GM23338 (cell line): ENCODE results near the gene NDRG2. TPM values are rescaled to one million over a fixed set of nuclear protein-coding genes. Genes with fewer than 3 reads are reported as not detected.

ENCODE experiments used
- ATAC-seq: fragments of 200-7000 bp; cut with Tn5 transposase; 3 replicates; pipeline ENCODE4 v1.9.1; 2020
- DNase-seq: peaks from one replicate; pipeline ENCODE4 v3.0.0-alpha.2; 2015; ENCODE audit warnings: low spot score
- H2AFZ ChIP-seq: fragments of 200-600 bp; sonication (generic); 2 replicates; pipeline ENCODE4 v1.8.0; 2016; ENCODE audit warnings: antibody characterized with exemption, mild to moderate bottlenecking, moderate library complexity
- H3F3A ChIP-seq: fragments of 200-600 bp; sonication (generic); replicated peaks from 2 replicates; pipeline ENCODE4 v1.8.0; 2017; ENCODE audit warnings: antibody characterized with exemption, mixed run types, low read depth
- H3K27ac ChIP-seq: fragments of 200-600 bp; sonication (generic); 2 replicates; pipeline ENCODE4 v1.6.1; 2016; ENCODE audit warnings: low read depth
- H3K27me3 ChIP-seq: fragments of 200-600 bp; sonication (generic); 2 replicates; pipeline ENCODE4 v1.8.0; 2016; ENCODE audit warnings: mild to moderate bottlenecking, mixed run types, moderate library complexity; ENCODE audit not compliant: insufficient read depth
- H3K36me3 ChIP-seq: fragments of 200-600 bp; sonication (generic); 2 replicates; pipeline ENCODE4 v1.8.0; 2016; ENCODE audit warnings: mild to moderate bottlenecking; ENCODE audit not compliant: insufficient read depth
- H3K4me1 ChIP-seq: fragments of 200-600 bp; sonication (generic); 2 replicates; pipeline ENCODE4 v1.8.0; 2016; ENCODE audit warnings: mild to moderate bottlenecking, moderate library complexity; ENCODE audit not compliant: insufficient read depth
- H3K4me2 ChIP-seq: fragments of 200-600 bp; sonication (generic); 2 replicates; pipeline ENCODE4 v1.7.1; 2017; ENCODE audit warnings: mixed run types
- H3K4me3 ChIP-seq: fragments of 200-600 bp; sonication (generic); 2 replicates; pipeline ENCODE4 v1.6.1; 2016; ENCODE audit warnings: mixed run types
- H3K79me2 ChIP-seq: fragments of 200-600 bp; sonication (generic); replicated peaks from 2 replicates; pipeline ENCODE4 v1.8.0; 2017; ENCODE audit warnings: mild to moderate bottlenecking; ENCODE audit not compliant: insufficient read depth
- H3K9me2 ChIP-seq: fragments of 200-600 bp; sonication (generic); 2 replicates; pipeline ENCODE4 v1.8.0; 2017; ENCODE audit not compliant: insufficient read depth
- H4K20me1 ChIP-seq: fragments of 200-600 bp; sonication (generic); replicated peaks from 2 replicates; pipeline ENCODE4 v1.8.0; 2017; ENCODE audit warnings: mild to moderate bottlenecking; ENCODE audit not compliant: insufficient read depth
- H3K27ac Mint-ChIP-seq: 2 replicates; pipeline ENCODE4 v1.8.0; 2020; ENCODE audit warnings: inconsistent platforms, mild to moderate bottlenecking, moderate library complexity, mixed read lengths
- H3K27me3 Mint-ChIP-seq: 3 replicates; pipeline ENCODE4 v1.8.0; 2022; ENCODE audit warnings: low read depth, mild to moderate bottlenecking, moderate library complexity, mixed read lengths, inconsistent platforms; ENCODE audit not compliant: insufficient read depth, poor library complexity
- H3K36me3 Mint-ChIP-seq: 3 replicates; pipeline ENCODE4 v1.8.0; 2021; ENCODE audit warnings: low read depth, mild to moderate bottlenecking, inconsistent platforms, moderate library complexity, mixed read lengths
- H3K4me1 Mint-ChIP-seq: 3 replicates; pipeline ENCODE4 v1.8.0; 2020; ENCODE audit warnings: mild to moderate bottlenecking, inconsistent platforms, mixed read lengths
- H3K4me3 Mint-ChIP-seq: 3 replicates; pipeline ENCODE4 v1.8.0; 2021; ENCODE audit warnings: moderate library complexity, mild to moderate bottlenecking, inconsistent platforms, mixed read lengths
- H3K9me3 Mint-ChIP-seq: 3 replicates; pipeline ENCODE4 v1.8.0; 2020; ENCODE audit warnings: moderate library complexity, mild to moderate bottlenecking, inconsistent platforms, mixed read lengths
- CREB1 ChIP-seq: fragments of 250-450 bp; sonication (Bioruptor Pico); IDR thresholded peaks from 2 replicates; pipeline ENCODE4 v1.5.0; 2020; ENCODE audit warnings: low read depth, mild to moderate bottlenecking, moderate library complexity
- EZH2phosphoT487 ChIP-seq: fragments of 200-600 bp; sonication (generic); IDR thresholded peaks from one replicate; pipeline ENCODE4 v1.8.1; 2018; ENCODE audit warnings: antibody characterized with exemption; ENCODE audit not compliant: unreplicated experiment
- NANOG ChIP-seq: IDR thresholded peaks from 2 replicates; pipeline ENCODE4 v1.6.1; 2016; ENCODE audit warnings: antibody characterized with exemption, borderline replicate concordance
- ZNF114 ChIP-seq: fragments of 250-450 bp; sonication (Bioruptor Pico); IDR thresholded peaks from 2 replicates; pipeline ENCODE4 v1.5.0; 2020; ENCODE audit warnings: mild to moderate bottlenecking, moderate library complexity
- ZNF331 ChIP-seq: fragments of 250-450 bp; sonication (Bioruptor Pico); IDR thresholded peaks from 2 replicates; pipeline ENCODE4 v1.5.0; 2020; ENCODE audit warnings: low read depth, mild to moderate bottlenecking, moderate library complexity
- ZNF462 ChIP-seq: fragments of 250-450 bp; sonication (Bioruptor Pico); IDR thresholded peaks from 2 replicates; pipeline ENCODE4 v1.5.0; 2020; ENCODE audit warnings: mild to moderate bottlenecking, moderate library complexity
- polyA plus RNA-seq: library from polyadenylated mRNA; unstranded; fragments of >200 nt; fragmentation: Nextera tagmentation; extraction: Ambion mirVana; gene quantifications from 2 replicates; pipeline ENCODE4 v1.2.1, GENCODE V29; 2016
- total RNA-seq: library from RNA; depleted of rRNA; stranded (reverse); fragments of >200 nt; shearing (Covaris generic); gene quantifications from 2 replicates; pipeline ENCODE4 v1.2.3, GENCODE V29; 2014
- TF ChIP-seq, protein P1 (sequence below), 2 experiments: fragments of 200-600 bp in 1 of 2; sonication (generic) in 1 of 2; conservative IDR thresholded peaks; 2 replicates each; pipeline versions ENCODE4 v1.5.1 to v1.6.1; 2016 to 2017; ENCODE audit warnings: antibody characterized with exemption in 2 of 2, low read depth in 2 of 2, mild to moderate bottlenecking in 2 of 2, moderate library complexity in 1 of 2

The NDRG2 gene
- total and polyA plus RNA-seq, 2 experiments from 2014 or later = 8.8 to 20.6 TPM

- TF ChIP-seq EZH2phosphoT487 = no peak
- no peak for TF ChIP-seq CREB1 (CRISPR knock-in tag)
- no peak for TF ChIP-seq ZNF114 (CRISPR knock-in tag)
Measured at GRCh38 chr14:21016413-21017190, 8.3 kb downstream of the NDRG2 start (continued).

DNA sequence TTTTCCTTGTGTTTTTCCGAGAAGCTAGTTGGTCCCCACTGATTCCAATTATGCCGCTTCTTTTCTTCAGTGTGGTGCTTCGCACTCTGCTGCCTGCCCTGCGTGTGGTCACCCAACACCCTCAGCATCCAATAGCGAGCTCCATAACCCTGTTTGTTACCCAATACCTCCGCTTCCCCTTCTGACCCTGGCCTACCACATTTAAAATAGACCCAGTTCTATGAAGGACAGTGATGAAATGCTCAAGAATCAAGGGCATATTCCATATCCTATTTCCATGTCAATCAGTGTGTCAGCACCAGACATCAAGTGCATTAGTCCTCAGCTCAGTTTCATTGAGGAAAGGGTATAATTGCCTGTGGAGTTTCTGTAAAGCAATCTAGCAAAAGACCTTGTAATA, 9.5 kb downstream of the NDRG2 start:
- Mint-ChIP-seq H3K27ac (no peak overlapping the region), H3K4me1 (peaks cover 9% of the 10 kb centered on the region), H3K4me3 (no peak overlapping the region), H3K27me3 (peaks cover 5% of the 10 kb centered on the region), H3K36me3 (peaks cover 3% of the 10 kb centered on the region; the same call in 2 of the 3 replicates), H3K9me3 (no peaks in the 10 kb centered on the region)
- H3K9me2 ChIP-seq = no peaks in the 10 kb centered on the region
- no peak overlapping the region for H2AFZ ChIP-seq
- 0 out of 2 replicates have a peak, but pooled peaks cover 7% of the 10 kb centered on the region for H3K4me1 ChIP-seq
- ATAC-seq = peak; percentile 54
- no peak overlapping the region for H3K4me2 ChIP-seq
- peak; percentile 14 for DNase-seq
- no peak overlapping the region for H3K27ac ChIP-seq
- no peak for TF ChIP-seq ZNF331 (CRISPR knock-in tag)
- TF ChIP-seq, protein P1, sequence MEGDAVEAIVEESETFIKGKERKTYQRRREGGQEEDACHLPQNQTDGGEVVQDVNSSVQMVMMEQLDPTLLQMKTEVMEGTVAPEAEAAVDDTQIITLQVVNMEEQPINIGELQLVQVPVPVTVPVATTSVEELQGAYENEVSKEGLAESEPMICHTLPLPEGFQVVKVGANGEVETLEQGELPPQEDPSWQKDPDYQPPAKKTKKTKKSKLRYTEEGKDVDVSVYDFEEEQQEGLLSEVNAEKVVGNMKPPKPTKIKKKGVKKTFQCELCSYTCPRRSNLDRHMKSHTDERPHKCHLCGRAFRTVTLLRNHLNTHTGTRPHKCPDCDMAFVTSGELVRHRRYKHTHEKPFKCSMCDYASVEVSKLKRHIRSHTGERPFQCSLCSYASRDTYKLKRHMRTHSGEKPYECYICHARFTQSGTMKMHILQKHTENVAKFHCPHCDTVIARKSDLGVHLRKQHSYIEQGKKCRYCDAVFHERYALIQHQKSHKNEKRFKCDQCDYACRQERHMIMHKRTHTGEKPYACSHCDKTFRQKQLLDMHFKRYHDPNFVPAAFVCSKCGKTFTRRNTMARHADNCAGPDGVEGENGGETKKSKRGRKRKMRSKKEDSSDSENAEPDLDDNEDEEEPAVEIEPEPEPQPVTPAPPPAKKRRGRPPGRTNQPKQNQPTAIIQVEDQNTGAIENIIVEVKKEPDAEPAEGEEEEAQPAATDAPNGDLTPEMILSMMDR (conservative IDR thresholded peaks at IDR 0.05; ENCODE audit: low read depth in 2 of 2) = no peak
- TF ChIP-seq NANOG = no peak
- H3F3A ChIP-seq = no peaks in the 10 kb centered on the region
- H3K36me3 ChIP-seq = no peaks in the 10 kb centered on the region
- no peaks in the 10 kb centered on the region for H3K79me2 ChIP-seq
- H3K27me3 ChIP-seq = no peaks in the 10 kb centered on the region
- H4K20me1 ChIP-seq = no peaks in the 10 kb centered on the region
- H3K4me3 ChIP-seq = no peak overlapping the region

DNA sequence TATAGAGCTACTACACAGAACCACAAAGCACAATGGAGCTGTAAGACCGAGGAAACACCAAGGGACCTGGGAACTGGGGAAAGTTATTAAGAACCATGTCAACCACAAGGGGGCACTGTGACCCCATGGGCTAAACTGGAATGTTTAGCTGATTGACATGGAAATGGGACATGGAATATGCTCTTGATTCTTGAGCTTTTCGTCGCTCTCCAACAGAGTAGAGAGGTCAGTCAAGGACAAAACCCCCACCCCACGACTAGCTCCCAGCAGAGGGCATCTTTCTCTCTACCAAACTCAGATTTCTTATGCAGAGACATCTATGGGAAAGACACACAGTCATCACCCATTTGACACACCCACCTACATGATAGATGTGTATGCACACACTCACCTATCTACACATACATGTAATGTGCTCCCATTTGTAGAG, 10.1 kb downstream of the NDRG2 start:
- H3F3A ChIP-seq = no peaks in the 10 kb centered on the region
- no peaks in the 10 kb centered on the region for H4K20me1 ChIP-seq
- Mint-ChIP-seq H3K9me3 (no peaks in the 10 kb centered on the region), H3K27me3 (peaks cover 5% of the 10 kb centered on the region), H3K4me3 (no peak overlapping the region), H3K36me3 (peaks cover 3% of the 10 kb centered on the region; the same call in 2 of the 3 replicates), H3K4me1 (peaks cover 9% of the 10 kb centered on the region), H3K27ac (no peak overlapping the region)
- H3K27ac ChIP-seq = no peak overlapping the region
- H3K9me2 ChIP-seq = no peaks in the 10 kb centered on the region
- H3K27me3 ChIP-seq = no peaks in the 10 kb centered on the region
- DNase-seq = peak; percentile 98
- no peak overlapping the region for H3K4me3 ChIP-seq
- no peak for TF ChIP-seq ZNF462 (CRISPR knock-in tag)
- TF ChIP-seq CREB1 (CRISPR knock-in tag) = peak; percentile 4; the same call in 1 of the 2 replicates
- no peak for TF ChIP-seq EZH2phosphoT487
- TF ChIP-seq, protein P1 (conservative IDR thresholded peaks at IDR 0.05; ENCODE audit: low read depth in 2 of 2) = peak; percentile 91 to 97
- no peaks in the 10 kb centered on the region for H3K36me3 ChIP-seq
- no peak overlapping the region for H2AFZ ChIP-seq
- H3K79me2 ChIP-seq = no peaks in the 10 kb centered on the region
- H3K4me2 ChIP-seq = no peak overlapping the region
- peak; percentile 92 for ATAC-seq
- 0 out of 2 replicates have a peak, but pooled peaks cover 7% of the 10 kb centered on the region for H3K4me1 ChIP-seq
